ENCODE results near the gene OPCML.

GRCh38 chr11:133239575-133239974 lies 292.7 kb downstream of the OPCML start:
- TF ChIP-seq CTCF (IDR thresholded peaks at IDR 0.05; ENCODE audit: low read depth, low read length, poor library complexity, severe bottlenecking) (no peak), EZH2phosphoT487 (IDR thresholded peaks at IDR 0.05; ENCODE audit: borderline replicate concordance, low read length) (no peak)

Measured in DOHH2 (cell line).